GM06990 (cell line): Measurements from ENCODE around the gene RRN3.

ENCODE experiments used
- DNase-seq: peaks from one replicate; pipeline ENCODE4 v3.0.0-alpha.2; 2011; ENCODE audit not compliant: insufficient read length; ENCODE audit errors: extremely low read depth
- H3K27me3 ChIP-seq: replicated peaks from 2 replicates; pipeline ENCODE4 v1.6.0; 2011; ENCODE audit warnings: low read length; ENCODE audit not compliant: control insufficient read depth, insufficient read depth
- H3K36me3 ChIP-seq: 2 replicates; pipeline ENCODE4 v1.5.1; 2011; ENCODE audit warnings: low read length; ENCODE audit not compliant: control insufficient read depth, insufficient read depth
- H3K4me3 ChIP-seq: replicated peaks from 2 replicates; pipeline ENCODE4 v1.5.1; 2011; ENCODE audit warnings: low read depth, mild to moderate bottlenecking, control low read depth, low read length
- TF ChIP-seq, protein P1 (sequence below): IDR thresholded peaks from 2 replicates; pipeline ENCODE4 v1.5.1; 2011; ENCODE audit warnings: low read length, control low read depth, mild to moderate bottlenecking, inconsistent platforms; ENCODE audit not compliant: insufficient read depth, poor library complexity, severe bottlenecking

The RRN3 gene

DNA sequence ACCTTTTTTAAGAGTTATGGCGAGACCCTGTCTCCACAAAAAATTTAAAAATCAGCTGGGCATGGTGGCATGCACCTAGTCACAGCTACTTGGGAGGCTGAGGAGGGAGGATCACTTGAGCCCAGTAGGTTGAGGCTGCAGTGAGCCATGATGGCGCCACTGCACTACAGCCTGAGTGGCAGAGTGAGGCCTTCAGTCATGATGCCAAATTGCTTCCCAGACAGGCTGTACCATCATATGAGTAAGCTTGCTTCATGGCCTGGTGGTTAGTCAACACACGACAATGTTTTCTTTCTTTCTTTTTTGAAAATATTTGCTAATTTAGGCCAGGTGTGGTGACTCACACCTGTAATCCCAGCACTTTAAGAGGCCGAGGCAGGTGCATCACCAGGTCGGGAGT lies 50.7 kb downstream of the RRN3 start:
- Histone ChIP-seq H3K4me3 (no peak overlapping the region), H3K27me3 (no peaks in the 10 kb centered on the region), H3K36me3 (peaks cover 8% of the 10 kb centered on the region)
- DNase-seq: no peak
- TF ChIP-seq, protein P1, sequence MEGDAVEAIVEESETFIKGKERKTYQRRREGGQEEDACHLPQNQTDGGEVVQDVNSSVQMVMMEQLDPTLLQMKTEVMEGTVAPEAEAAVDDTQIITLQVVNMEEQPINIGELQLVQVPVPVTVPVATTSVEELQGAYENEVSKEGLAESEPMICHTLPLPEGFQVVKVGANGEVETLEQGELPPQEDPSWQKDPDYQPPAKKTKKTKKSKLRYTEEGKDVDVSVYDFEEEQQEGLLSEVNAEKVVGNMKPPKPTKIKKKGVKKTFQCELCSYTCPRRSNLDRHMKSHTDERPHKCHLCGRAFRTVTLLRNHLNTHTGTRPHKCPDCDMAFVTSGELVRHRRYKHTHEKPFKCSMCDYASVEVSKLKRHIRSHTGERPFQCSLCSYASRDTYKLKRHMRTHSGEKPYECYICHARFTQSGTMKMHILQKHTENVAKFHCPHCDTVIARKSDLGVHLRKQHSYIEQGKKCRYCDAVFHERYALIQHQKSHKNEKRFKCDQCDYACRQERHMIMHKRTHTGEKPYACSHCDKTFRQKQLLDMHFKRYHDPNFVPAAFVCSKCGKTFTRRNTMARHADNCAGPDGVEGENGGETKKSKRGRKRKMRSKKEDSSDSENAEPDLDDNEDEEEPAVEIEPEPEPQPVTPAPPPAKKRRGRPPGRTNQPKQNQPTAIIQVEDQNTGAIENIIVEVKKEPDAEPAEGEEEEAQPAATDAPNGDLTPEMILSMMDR: no peak

DNA sequence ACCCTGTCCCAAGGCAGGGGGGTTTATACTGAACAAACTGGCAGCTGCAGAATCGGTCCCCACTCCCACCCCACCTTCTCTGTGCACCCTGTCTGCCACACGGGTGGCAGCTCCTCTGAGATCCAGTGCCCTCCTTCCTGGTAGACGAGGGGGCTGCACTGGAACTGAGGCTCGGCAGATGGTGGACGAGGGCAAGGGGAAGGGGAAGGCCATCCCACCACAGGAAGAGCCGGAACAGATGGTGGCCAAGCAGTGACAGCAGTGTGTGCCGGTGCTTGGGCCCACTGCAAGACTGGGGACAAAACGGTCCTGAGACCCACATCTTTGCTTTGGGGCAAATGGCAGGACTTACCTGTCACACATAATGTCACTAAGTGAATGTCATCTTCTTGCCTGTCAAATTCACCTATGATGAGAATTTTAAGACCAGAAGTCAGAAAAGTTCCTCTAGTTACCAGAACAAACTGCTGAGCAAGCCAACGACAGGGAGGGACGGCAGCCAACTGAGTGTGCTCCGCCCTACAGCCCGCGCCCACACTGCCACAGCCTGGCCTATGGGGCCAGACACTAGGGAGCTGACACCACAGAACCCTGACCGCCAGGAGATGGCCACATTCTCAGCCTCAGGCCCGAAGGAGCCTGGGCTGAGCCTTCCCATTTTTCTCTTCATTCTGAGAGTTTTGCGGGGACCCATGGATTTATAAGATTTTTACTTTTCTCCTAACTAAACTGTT lies 52.6 kb downstream of the RRN3 start:
- H3K27me3 ChIP-seq: no peaks in the 10 kb centered on the region
- no peak for DNase-seq
- H3K4me3 ChIP-seq: no peak overlapping the region
- H3K36me3 ChIP-seq: peaks cover 14% of the 10 kb centered on the region
- TF ChIP-seq, protein P1: no peak

DNA sequence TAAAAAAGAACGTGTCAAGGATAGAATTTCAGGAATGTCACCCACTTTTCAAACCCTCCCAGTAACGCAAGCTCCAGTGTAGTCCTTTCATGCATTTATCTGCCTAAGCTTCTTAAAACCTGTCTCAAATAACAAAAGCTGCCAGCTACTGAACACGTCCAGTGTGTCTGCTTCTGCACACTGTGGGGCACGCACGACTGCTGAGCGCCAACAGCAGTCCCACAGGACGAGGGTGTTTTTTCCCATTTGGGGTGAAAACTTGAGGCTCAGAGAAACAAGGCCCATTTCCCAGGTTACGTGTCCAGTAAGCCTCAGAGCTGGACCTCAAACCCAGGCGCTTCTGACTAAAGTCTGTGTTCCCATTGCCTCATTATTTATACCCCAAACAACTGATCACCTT lies 55.4 kb downstream of the RRN3 start:
- TF ChIP-seq, protein P1: no peak
- peaks cover 27% of the 10 kb centered on the region for H3K36me3 ChIP-seq
- H3K4me3 ChIP-seq: no peak overlapping the region
- DNase-seq: no peak
- no peaks in the 10 kb centered on the region for H3K27me3 ChIP-seq

DNA sequence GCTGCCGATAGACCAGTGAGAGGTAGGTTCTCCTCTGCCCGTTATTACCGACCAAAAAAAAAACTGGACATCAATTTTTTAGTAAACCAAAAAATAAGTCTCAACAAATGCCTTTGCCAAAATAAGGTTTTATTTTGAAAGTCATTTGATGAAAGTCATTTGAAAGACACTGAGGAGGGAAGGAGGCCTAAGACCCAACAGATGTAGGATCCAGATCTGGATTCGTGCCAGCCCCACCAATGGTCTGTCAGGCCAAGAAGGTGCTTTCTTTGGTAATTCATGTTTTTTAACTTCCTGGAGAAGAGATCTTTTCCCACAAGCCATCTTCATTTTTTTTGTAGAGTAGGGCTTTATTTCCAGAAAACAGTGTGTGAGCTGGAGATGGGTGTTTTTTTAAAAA lies 56.3 kb downstream of the RRN3 start:
- TF ChIP-seq, protein P1: no peak
- Histone ChIP-seq H3K36me3 (peaks cover 36% of the 10 kb centered on the region), H3K27me3 (no peaks in the 10 kb centered on the region), H3K4me3 (no peak overlapping the region)
- DNase-seq: no peak

DNA sequence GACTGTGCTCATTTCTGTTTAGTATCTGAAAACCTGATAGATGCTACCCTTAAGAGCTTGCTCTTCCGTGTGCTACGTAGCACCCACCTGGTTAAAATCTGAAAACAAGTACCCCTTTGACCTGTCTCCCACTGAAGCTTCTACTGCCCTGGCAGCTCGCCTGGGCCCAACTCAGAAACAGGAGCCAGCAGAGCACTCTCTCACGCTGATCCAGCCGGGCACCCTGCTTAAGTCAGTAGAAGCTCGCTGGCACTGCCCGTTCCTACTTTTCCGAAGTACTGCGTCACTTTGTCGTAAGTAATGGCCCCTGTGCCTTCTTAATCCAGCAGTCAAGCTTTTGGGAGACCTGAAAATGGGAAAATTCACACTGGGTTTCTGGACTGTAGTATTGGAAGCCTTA lies 57.1 kb downstream of the RRN3 start:
- Histone ChIP-seq H3K4me3 (no peak overlapping the region), H3K27me3 (no peaks in the 10 kb centered on the region), H3K36me3 (peaks cover 42% of the 10 kb centered on the region)
- no peak for DNase-seq
- TF ChIP-seq, protein P1: no peak

DNA sequence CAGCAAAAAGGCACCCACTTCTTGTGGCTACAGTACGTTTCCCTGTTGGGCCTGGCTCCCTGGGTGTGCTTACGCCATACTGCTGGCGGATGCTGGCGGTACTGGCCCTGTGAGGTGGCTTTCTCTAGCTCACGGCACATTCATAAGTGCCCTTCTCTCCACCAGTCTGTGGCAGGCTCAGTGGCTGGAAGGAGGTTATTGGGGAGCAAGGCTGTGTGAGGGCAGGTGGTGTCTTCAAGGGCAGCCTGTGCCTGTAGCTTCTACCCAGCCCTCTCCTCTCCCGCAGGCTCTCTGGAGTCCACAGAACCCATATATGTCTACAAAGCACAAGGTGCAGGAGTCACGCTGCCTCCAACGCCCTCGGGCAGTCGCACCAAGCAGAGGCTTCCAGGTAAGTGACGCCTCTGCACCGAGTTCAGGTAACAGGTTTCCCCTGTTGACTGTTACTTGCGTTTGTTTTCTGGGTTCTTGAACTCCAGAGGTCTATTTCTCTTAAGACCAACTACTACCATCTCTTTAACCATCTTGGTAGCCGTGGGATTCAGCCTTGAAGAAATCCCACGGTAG lies 58.8 kb downstream of the RRN3 start:
- DNase-seq: no peak
- H3K36me3 ChIP-seq: peaks cover 50% of the 10 kb centered on the region

More for the DNA sequence above, 58.8 kb downstream of the RRN3 start:
- Histone ChIP-seq H3K27me3 (no peaks in the 10 kb centered on the region), H3K4me3 (no peak overlapping the region)
- TF ChIP-seq, protein P1: no peak
